Putamen (tissue), 1 donor: ENCODE data around the gene DMRT3.
"Not testable (repeated sequence)": the region's sequence is repeated elsewhere in the genome, so short reads cannot be mapped to it uniquely, and the experiment has no call there.

Source experiments
- DNase-seq: peaks from one replicate; pipeline ENCODE4 v3.0.0-alpha.2; 2016; ENCODE audit warnings: low spot score

Gene DMRT3

GRCh38 chr9:998299-999110, 22.1 kb downstream of the DMRT3 start:
- not testable (repeated sequence) for DNase-seq

GRCh38 chr9:1001838-1002237, 25.4 kb downstream of the DMRT3 start:
- DNase-seq: no peak

- no peak for DNase-seq
Observed at GRCh38 chr9:1002678-1003077, 26.2 kb downstream of the DMRT3 start.

GRCh38 chr9:1005043-1005667, 28.7 kb downstream of the DMRT3 start:
- DNase-seq: peak; percentile 13

GRCh38 chr9:1007312-1007711, 30.9 kb downstream of the DMRT3 start:
- DNase-seq: no peak

GRCh38 chr9:1008216-1008615, 31.8 kb downstream of the DMRT3 start:
- DNase-seq: no peak

GRCh38 chr9:1009101-1009707, 32.7 kb downstream of the DMRT3 start:
- DNase-seq: peak; percentile 63

- DNase-seq: no peak
Observed at GRCh38 chr9:1013021-1013420, 36.6 kb downstream of the DMRT3 start.

- DNase-seq: no peak
Observed at GRCh38 chr9:1014225-1014624, 37.8 kb downstream of the DMRT3 start.

GRCh38 chr9:1014640-1015039, 38.2 kb downstream of the DMRT3 start:
- DNase-seq: no peak

- DNase-seq: no peak
Observed at GRCh38 chr9:1018121-1018520, 41.7 kb downstream of the DMRT3 start.

GRCh38 chr9:1024112-1024511, 47.7 kb downstream of the DMRT3 start:
- DNase-seq: no peak

- no peak for DNase-seq
Observed at GRCh38 chr9:1025131-1025530, 48.7 kb downstream of the DMRT3 start.

- no peak for DNase-seq
Observed at GRCh38 chr9:1026219-1026618, 49.8 kb downstream of the DMRT3 start.

- no peak for DNase-seq
Observed at GRCh38 chr9:1028501-1029190, 52.2 kb downstream of the DMRT3 start.

- no peak for DNase-seq
Observed at GRCh38 chr9:1031951-1032601, 55.6 kb downstream of the DMRT3 start.

GRCh38 chr9:1034271-1034670, 57.8 kb downstream of the DMRT3 start:
- no peak for DNase-seq

GRCh38 chr9:1039589-1039988, 63.1 kb downstream of the DMRT3 start:
- no peak for DNase-seq
